Activated CD8-positive, alpha-beta memory T cell treated with anti-CD3 and anti-CD28 coated beads for 48 hours (primary cell): ENCODE measurements around the gene TRAPPC2L.

Experiments
- DNase-seq, 3 experiments: peaks; one replicate each; pipeline ENCODE4 v3.0.0-alpha.2; 2020; ENCODE audit warnings: low read depth in 2 of 3, low spot score in 2 of 3

TRAPPC2L gene

DNA sequence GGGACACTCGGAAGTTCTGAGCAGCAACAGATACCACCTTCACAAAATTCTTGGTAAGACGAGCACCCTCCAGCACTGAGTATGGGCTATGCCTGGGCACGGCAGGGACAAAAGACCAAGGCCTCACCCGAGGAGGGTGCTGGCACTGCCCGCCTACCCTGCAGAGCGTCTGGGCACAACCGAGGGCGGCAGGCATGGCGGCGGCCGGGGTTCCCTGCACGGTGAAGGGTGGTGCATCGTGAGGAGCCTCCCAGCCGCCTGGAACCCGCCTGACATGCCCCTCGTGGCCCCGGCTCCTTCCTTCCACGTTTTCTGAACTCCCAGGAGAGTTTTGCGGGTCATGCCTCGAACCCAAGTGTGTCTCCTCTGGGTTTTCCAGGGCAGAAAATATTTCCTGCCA is 19.1 kb upstream of the TRAPPC2L start:
- no peak for DNase-seq

DNA sequence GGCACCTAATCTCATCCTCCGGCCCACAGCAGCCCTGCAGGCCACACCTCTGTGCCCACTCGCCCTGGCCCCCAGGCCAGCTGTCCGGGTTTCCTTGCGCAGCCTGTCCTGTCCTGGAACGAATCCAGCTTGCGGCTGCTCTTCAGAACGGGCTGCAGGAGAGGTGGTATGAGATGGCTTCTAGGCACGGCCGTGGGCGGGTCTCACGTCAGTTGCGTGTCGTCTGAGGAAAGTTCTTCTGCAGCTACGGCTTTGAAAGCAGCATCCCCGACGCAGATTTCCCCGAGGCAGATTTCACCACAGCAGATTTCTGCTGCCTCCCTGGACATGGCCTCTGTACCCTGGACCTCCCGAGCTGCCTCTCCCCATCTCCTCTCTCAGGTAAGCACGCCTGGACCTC is 18.4 kb upstream of the TRAPPC2L start:
- no peak for DNase-seq

DNA sequence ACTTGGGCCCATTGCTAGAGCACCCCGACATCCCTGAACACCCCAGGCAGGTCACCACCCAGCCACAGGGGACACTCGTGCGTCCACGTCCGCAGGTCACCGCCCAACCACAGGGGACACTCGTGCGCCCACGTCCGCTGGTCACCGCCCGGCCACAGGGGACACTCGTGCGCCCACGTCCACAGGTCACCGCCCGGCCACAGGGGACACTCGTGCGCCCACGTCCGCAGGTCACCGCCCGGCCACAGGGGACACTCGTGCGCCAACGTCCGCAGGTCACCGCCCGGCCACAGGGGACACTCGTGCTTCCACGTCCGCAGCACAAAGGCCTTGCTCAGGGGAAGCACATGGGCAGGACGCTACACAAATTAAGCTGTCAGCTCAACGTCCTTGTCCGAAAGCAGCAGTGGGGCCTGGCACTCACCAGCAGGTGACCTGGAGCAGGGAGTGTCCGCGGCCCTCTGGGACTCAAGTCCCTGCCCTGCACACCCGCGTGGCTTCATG is 17.8 kb upstream of the TRAPPC2L start:
- no peak for DNase-seq

DNA sequence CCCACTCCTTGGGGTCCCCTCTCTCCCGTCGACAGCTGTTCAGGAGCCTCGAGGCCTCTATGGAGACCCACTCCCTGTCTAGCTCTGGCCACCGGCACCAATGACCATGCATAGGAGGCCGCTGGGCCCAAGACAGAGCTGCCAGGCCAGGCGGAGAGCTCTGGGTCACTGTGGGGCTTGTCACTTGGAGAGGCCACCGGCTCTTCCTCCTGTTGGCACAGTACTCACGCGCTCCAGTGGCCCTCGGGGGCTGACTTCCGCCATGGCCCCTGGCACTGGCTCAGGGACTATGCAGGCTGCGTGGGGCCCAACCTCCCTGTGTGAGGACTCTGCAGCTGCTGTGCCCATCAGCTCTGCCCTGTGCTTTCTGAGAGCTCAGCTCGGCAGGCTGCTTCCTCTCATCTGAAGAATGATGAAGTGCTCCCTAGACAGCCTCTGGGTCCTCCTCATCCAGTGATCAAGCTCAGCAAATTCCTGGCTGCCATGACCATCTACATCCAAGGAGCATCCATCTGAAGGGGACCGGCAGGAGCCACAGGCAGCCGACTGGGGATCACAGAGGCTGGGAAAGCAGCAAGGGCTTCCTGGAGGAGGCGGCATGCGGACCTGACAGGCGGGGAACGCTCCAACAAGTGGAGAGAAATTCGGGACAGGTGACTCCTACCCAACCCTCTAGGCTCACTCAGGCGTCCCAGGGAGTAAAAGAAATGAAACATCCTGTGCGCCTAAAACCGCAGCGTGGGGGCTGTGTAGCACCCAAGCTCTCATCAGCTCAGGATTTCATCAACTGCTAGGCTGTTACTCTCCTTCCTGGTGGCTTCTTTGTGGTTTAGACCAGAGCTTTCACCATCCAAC is 17.0 kb upstream of the TRAPPC2L start:
- DNase-seq, result no peak

DNA sequence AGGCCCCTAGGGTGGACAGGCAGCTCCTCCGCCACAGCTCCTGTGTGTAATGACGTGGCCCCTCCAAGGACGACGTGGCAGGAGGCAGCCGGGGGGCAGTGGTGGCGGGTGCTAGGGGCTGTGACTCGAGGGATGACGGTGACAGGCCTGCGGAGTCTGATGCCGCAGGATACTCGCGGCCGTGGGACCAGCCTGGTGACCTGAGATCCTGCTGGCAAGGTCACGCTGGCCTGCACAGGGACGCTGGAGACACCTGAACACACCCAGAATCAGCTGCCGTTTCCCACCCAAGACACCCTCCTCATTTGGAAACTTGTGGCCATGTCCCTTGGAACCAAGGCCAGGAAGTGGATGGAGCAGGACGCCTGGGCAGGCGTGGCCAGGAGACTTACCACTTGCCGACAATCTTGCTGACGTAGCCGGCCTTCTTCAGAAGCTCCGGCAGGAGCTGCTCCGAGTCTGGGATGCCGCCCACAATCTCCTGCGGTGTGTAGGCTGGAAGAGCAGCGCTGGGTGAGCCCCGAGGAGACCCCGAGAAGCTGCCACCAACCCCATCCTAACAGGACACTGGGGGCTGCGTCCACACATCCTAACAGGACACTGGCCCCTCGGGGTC is 16.2 kb upstream of the TRAPPC2L start:
- DNase-seq, result no peak

DNA sequence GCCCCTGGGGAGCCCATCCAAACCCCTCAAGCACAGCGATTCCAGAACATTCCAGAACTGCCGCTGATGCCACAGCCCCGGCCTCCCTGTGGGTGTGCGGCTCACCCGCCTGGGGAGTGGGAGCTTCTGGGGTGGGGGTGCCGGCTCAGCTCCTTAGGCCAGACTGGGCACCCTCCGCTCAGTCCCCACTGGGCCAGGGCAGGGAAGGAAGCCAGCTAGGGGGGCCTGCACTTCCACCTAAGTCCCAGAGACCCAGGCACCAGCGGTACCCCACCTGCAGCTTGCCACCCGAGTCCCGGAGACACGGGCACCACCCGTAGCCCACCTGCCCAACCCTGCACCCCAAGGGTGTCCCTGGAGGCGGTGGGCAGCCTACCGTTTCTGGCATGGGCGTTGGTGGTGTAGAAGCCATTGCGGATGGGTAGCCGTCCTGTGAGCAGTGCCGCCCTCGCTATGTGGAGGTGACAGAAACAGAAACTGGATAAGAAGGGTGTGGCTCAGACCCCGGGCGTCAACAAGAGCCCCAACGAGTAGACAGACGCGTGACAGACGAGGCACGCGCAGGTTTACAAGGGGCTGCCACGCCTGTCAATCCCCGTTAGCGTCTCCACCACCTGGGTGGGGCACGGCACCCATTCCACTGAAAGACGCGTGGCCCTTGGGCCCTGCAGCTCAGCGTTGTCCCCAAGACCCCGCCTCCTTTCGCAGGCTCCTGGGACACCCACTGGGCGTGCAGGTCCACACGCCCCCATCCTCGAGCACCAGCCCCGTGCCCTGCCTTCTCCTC is 15.2 kb upstream of the TRAPPC2L start:
- DNase-seq, result no peak

- DNase-seq, result no peak
These were observed 14.6 kb upstream of the TRAPPC2L start for GRCh38 chr16:88842308-88842756.

DNA sequence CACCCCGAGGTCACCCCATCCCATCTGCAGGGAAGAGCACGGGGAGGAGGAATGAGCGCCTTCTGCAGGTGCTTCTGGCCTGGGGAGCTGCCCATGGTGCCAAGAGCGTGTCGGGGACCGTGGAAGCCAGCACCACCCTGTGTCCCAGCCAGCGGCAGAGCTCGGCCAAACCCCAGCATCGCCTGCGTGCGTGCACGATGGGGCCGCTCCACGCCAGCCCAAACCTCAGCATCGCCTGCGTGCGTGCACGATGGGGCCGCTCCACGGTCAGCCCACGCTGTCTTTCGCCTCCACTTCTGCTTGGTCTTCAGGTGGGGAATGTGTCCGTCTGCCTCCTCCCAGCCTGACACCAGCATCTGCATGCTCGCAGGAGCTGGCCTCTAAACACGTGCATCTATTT is 14.1 kb upstream of the TRAPPC2L start:
- DNase-seq, result no peak

GRCh38 chr16:88843256-88843655 is 13.7 kb upstream of the TRAPPC2L start:
- no peak for DNase-seq

DNA sequence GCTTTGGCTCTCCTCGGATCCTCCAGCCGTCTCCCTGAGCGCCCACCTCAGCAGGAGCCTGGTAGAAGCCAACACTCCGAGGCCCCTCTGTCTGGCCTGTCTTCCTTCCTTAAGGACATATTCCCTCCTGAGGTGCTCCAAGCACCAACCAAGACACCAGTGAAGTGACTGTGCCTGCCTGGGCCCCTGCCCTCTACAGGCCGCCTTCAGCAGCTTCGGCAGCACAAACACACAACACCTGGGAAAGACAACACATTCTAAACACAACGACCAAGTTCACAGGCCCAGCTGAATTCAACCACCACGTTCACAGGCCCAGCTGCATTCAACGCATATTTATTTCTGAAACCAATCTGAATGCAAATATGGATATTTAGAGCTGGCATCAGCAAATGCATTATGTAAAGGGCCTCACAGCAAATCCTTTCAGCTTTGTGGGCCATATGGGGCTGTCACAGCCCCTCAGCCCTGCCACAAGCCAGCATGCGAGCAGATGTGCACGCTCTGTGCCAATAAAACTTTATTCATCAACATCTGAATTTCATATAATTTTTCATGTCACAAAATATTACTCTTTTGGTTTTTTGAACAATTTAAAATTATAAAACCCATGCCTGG is 12.4 kb upstream of the TRAPPC2L start:
- DNase-seq, result no peak

- DNase-seq, result no peak
These were observed 10.8 kb upstream of the TRAPPC2L start for GRCh38 chr16:88846088-88846487.

- no peak for DNase-seq
These were observed 9.3 kb upstream of the TRAPPC2L start for GRCh38 chr16:88847654-88848053.

DNA sequence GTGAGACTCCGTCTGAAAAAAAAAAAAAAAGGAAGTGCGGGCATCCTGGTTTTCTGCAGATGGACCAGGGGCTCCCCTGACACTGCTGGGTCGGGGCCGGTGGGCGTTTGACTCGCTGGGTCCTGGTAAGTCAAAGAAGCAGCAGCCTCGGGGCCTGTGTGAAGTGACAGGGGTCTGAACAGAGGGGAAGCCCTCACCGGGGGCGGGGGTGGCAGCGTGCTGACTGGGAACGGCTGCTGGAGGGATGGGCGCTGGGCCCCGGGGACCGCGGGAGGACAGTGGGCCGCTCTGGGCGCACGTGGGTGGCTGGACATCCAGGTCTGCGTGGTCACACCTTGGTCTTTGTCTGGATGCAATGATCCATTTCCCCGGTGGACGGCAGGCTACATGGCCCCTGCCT is 8.4 kb upstream of the TRAPPC2L start:
- no peak for DNase-seq

- DNase-seq, result no peak
These were observed 6.3 kb upstream of the TRAPPC2L start for GRCh38 chr16:88850531-88851199.

- no peak for DNase-seq
These were observed 5.3 kb upstream of the TRAPPC2L start for GRCh38 chr16:88851616-88852015.

DNA sequence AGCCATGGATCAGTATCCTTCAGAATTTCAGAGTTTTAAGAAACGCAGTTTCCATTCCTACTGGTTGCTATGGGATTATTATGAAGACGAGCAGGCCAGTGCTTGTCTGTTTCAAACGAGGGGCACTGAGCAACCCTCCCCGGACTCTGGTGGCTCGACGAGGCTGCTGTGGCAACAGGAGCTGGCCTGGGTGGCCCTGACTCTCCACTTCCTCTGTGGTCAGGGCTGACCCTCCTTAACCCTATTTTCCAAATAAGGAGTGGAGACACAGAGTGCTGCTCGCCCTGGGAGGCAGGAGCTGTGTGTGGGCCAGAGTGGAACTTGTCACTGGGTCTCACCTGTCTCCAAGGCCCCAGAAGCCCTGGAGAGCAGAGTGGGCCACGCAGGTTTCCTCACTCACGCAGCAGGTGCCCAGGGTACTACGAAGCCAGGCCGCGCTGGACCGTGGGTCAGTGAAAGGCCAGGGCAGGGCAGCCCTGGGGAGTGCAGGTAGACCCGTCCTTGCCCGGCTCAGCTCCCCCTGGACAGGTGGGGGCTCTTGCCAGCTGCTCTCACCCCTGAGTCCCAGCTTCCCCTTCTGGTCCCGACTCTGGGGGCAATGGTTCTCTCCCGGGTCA is 3.5 kb upstream of the TRAPPC2L start:
- no peak for DNase-seq

DNA sequence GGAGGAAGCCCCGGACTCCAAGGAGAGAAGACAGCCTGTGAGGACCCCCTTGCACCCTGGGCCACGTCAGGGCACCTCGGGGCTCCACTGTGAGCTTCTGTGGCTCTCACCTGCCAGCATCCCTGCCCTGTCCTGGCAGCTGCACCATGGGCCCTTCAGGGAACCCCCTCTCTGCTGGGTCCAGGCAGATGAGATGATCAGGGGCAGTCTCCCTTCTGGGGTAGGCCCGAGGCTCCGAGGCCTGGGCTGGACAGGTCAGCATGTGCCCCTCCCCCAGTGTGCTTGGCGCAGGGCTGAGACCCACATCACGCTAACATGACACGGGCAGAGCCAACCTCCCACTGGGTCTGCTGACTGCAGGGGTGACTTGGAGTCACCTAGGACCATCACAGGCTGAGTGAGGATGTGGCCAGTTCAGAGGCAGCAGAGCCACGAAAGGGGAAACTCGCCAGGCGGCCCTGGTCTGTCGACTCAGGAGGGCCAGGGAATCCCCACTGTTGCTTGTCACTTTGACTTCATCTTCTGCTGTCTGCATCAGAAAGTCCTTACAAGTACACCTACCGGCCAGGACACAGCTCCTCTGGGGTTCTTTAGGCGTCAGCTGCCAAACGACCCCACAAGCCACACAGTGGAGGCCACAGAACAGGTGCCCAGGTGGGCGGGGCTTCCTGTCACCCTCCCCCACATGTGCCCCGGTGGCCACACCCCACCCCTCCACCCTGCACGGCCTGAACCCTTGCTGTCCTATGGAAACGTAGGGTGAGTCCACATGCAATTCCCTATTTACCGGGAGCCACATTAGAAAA is 2.4 kb upstream of the TRAPPC2L start:
- DNase-seq, result no peak

DNA sequence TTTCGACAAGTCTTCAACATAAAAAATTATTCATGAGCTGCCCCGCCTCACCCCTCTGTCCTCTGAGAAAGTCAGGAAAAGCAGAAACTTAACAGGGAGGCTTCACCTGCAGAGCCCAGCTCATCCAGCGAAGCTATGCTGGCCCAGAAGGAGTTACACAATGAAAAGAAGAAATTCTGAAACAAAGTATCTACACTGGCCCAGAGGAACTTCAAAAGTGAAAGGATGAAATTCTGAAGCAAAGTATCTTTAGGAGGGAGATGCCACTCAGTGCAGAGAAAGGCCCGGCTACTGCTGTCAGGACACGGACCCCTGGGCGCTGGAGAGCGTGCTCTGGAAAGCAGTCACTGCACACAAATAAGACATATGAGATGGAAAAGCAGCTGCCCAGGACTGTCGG is 1.8 kb upstream of the TRAPPC2L start:
- no peak for DNase-seq

- DNase-seq, result no peak
These were observed 1.2 kb upstream of the TRAPPC2L start for GRCh38 chr16:88855736-88856121.
